Liver (tissue), 9 donors: ENCODE measurements around the gene LPP. TPM values are rescaled to one million over a fixed set of nuclear protein-coding genes. Genes with fewer than 3 reads are reported as not detected.

Experiments used
- DNase-seq: peaks from one replicate; pipeline ENCODE4 v3.0.0-alpha.2; 2017; ENCODE audit warnings: low spot score
- H3K27ac ChIP-seq, 2 donors: one replicate each; pipeline ENCODE4 v1.7.0; 2013; ENCODE audit warnings: inconsistent platforms in 2 of 2, low read length in 2 of 2, control low read depth in 1 of 2, low read depth in 1 of 2, mild to moderate bottlenecking in 1 of 2
- H3K27me3 ChIP-seq, 4 donors: one replicate each; pipeline versions ENCODE4 v1.6.1 to v1.7.0; 2013; ENCODE audit warnings: low read length in 3 of 4, inconsistent platforms in 1 of 4, mild to moderate bottlenecking in 1 of 4, moderate library complexity in 1 of 4; ENCODE audit not compliant: control insufficient read depth in 4 of 4, insufficient read depth in 4 of 4
- H3K36me3 ChIP-seq, 4 donors: one replicate each; pipeline versions ENCODE4 v1.6.1 to v1.7.0; 2013; ENCODE audit warnings: low read length in 3 of 4, mild to moderate bottlenecking in 3 of 4, low read depth in 1 of 4, moderate library complexity in 1 of 4; ENCODE audit not compliant: control insufficient read depth in 4 of 4, insufficient read depth in 3 of 4
- H3K4me1 ChIP-seq, 4 donors: one replicate each; pipeline versions ENCODE4 v1.6.1 to v1.7.0; 2013; ENCODE audit warnings: low read length in 3 of 4, mild to moderate bottlenecking in 3 of 4, moderate library complexity in 1 of 4; ENCODE audit not compliant: control insufficient read depth in 4 of 4, insufficient read depth in 4 of 4
- H3K4me3 ChIP-seq, 3 donors: one replicate each; pipeline versions ENCODE4 v1.6.1 to v1.7.0; 2013; ENCODE audit warnings: low read length in 3 of 3, control low read depth in 1 of 3, low read depth in 1 of 3, mild to moderate bottlenecking in 1 of 3
- H3K9ac ChIP-seq, 2 donors: one replicate each; pipeline ENCODE4 v1.7.0; 2013; ENCODE audit warnings: low read length in 2 of 2, mild to moderate bottlenecking in 2 of 2, moderate library complexity in 2 of 2, control low read depth in 1 of 2, low read depth in 1 of 2
- H3K9me3 ChIP-seq, 4 donors: one replicate each; pipeline versions ENCODE4 v1.6.1 to v1.7.0; 2013; ENCODE audit warnings: low read length in 3 of 4; ENCODE audit not compliant: control insufficient read depth in 4 of 4
- ATF3 ChIP-seq: IDR thresholded peaks from 2 replicates; pipeline ENCODE4 v1.6.1; 2016; ENCODE audit warnings: antibody characterized with exemption
- EGR1 ChIP-seq, 2 donors: IDR thresholded peaks; 2 replicates each; pipeline ENCODE4 v1.6.1; 2016 to 2018; ENCODE audit warnings: antibody characterized with exemption in 2 of 2, low read depth in 2 of 2
- FOXA1 ChIP-seq: IDR thresholded peaks from 2 replicates; pipeline ENCODE4 v1.6.1; 2016; ENCODE audit warnings: antibody characterized with exemption
- FOXA2 ChIP-seq: IDR thresholded peaks from 2 replicates; pipeline ENCODE4 v1.6.1; 2016; ENCODE audit warnings: antibody characterized with exemption
- GABPA ChIP-seq, 2 donors: IDR thresholded peaks in 1 of 2; conservative IDR thresholded peaks in 1 of 2; 2 replicates each; pipeline ENCODE4 v1.6.1; 2016; ENCODE audit warnings: antibody characterized with exemption in 2 of 2, mild to moderate bottlenecking in 1 of 2, moderate library complexity in 1 of 2
- HNF4A ChIP-seq, 2 donors: conservative IDR thresholded peaks; 2 replicates each; pipeline ENCODE4 v1.6.1; 2016; ENCODE audit warnings: antibody characterized with exemption in 2 of 2, mild to moderate bottlenecking in 2 of 2
- JUND ChIP-seq, 2 donors: IDR thresholded peaks; 2 replicates each; pipeline ENCODE4 v1.6.1; 2016; ENCODE audit warnings: antibody characterized with exemption in 2 of 2
- NR2F2 ChIP-seq: IDR thresholded peaks from 2 replicates; pipeline ENCODE4 v1.6.1; 2016; ENCODE audit warnings: antibody characterized with exemption
- REST ChIP-seq: IDR thresholded peaks from 2 replicates; pipeline ENCODE4 v1.6.1; 2016; ENCODE audit warnings: antibody characterized with exemption, mild to moderate bottlenecking
- RXRA ChIP-seq, 2 donors: IDR thresholded peaks; 2 replicates each; pipeline ENCODE4 v1.6.1; 2017 to 2018; ENCODE audit warnings: antibody characterized with exemption in 2 of 2, mild to moderate bottlenecking in 1 of 2
- SP1 ChIP-seq: IDR thresholded peaks from 2 replicates; pipeline ENCODE4 v1.6.1; 2018; ENCODE audit warnings: antibody characterized with exemption, mild to moderate bottlenecking
- TAF1 ChIP-seq: conservative IDR thresholded peaks from 2 replicates; pipeline ENCODE4 v1.6.1; 2016; ENCODE audit warnings: antibody characterized with exemption, mild to moderate bottlenecking
- YY1 ChIP-seq: IDR thresholded peaks from 2 replicates; pipeline ENCODE4 v1.6.1; 2016; ENCODE audit warnings: antibody characterized with exemption, mild to moderate bottlenecking
- ZBTB33 ChIP-seq: IDR thresholded peaks from 2 replicates; pipeline ENCODE4 v1.6.1; 2016; ENCODE audit warnings: antibody characterized with exemption
- WGBS: extraction: QIAGEN DNeasy Blood & Tissue Kit; methylation state at CpG from one replicate; pipeline ENCODE4 v1.1.7; 2013; 5-methylcytosine and 5-hydroxymethylcytosine counted together
- polyA plus RNA-seq, 2 donors: library from polyadenylated mRNA; stranded (reverse) in 1 of 2; unstranded in 1 of 2; fragments of 200-250 nt in 1 of 2; fragments of >200 nt in 1 of 2; fragmentation: Nextera tagmentation in 1 of 2; extraction: Ambion mirVana in 1 of 2; gene quantifications; one replicate each; pipeline versions ENCODE4 v1.2.1 to v1.2.3, GENCODE V29; 2013 to 2015
- total RNA-seq, 2 donors: library from RNA; depleted of rRNA; stranded (reverse); fragments of >200 nt; gene quantifications; one replicate each; pipeline ENCODE4 v1.2.3, GENCODE V29; 2014
- TF ChIP-seq, protein P1 (sequence below): IDR thresholded peaks from 2 replicates; pipeline ENCODE4 v1.6.1; 2016; ENCODE audit warnings: antibody characterized with exemption
- TF ChIP-seq, protein P2 (sequence below): fragments of 150-350 bp; IDR thresholded peaks from 2 replicates; pipeline ENCODE4 v1.5.1; 2017; ENCODE audit warnings: improper control_type of control experiment, low read depth, low read length; ENCODE audit not compliant: missing input control
- donor health status: healthy.
- donor health status: healthy.
- donor health status: healthy.
- donor health status: healthy.
- donor health status: healthy.

The LPP gene
- total and polyA plus RNA-seq, 4 donors = 3.3 to 53.7 (median 28.2) TPM

- 40% methylated on average over 1 of the region's 1 CpG for WGBS
- TF ChIP-seq, protein P1, sequence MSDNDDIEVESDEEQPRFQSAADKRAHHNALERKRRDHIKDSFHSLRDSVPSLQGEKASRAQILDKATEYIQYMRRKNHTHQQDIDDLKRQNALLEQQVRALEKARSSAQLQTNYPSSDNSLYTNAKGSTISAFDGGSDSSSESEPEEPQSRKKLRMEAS = peak; percentile 47
- TF ChIP-seq HNF4A (conservative IDR thresholded peaks at IDR 0.05) (peak; percentile 36 to 37), ZBTB33 (no peak), TAF1 (peak; percentile 39), SP1 (peak; percentile 30), NR2F2 (no peak), EGR1 (IDR thresholded peaks at IDR 0.05; ENCODE audit: low read depth in 2 of 2) (peak in 1 of 2 donors; percentile 15), FOXA1 (no peak), FOXA2 (peak; percentile 37), RXRA (IDR thresholded peaks at IDR 0.05) (peak in 1 of 2 donors; percentile 36), YY1 (no peak), REST (no peak), GABPA (IDR thresholded peaks at IDR 0.05 in 1 of 2, conservative IDR thresholded peaks at IDR 0.05 in 1 of 2) (no peak), ATF3 (no peak), JUND (IDR thresholded peaks at IDR 0.05) (no peak)
- TF ChIP-seq, protein P2, sequence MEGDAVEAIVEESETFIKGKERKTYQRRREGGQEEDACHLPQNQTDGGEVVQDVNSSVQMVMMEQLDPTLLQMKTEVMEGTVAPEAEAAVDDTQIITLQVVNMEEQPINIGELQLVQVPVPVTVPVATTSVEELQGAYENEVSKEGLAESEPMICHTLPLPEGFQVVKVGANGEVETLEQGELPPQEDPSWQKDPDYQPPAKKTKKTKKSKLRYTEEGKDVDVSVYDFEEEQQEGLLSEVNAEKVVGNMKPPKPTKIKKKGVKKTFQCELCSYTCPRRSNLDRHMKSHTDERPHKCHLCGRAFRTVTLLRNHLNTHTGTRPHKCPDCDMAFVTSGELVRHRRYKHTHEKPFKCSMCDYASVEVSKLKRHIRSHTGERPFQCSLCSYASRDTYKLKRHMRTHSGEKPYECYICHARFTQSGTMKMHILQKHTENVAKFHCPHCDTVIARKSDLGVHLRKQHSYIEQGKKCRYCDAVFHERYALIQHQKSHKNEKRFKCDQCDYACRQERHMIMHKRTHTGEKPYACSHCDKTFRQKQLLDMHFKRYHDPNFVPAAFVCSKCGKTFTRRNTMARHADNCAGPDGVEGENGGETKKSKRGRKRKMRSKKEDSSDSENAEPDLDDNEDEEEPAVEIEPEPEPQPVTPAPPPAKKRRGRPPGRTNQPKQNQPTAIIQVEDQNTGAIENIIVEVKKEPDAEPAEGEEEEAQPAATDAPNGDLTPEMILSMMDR = no peak
- Histone ChIP-seq H3K4me1 (peaks cover 15 to 42% (median 28%) of the 10 kb centered on the region in 4 donors), H3K27me3 (no peaks in the 10 kb centered on the region), H3K27ac (peak overlapping the region in 1 of 2 donors; percentile 29), H3K9me3 (no peaks in the 10 kb centered on the region), H3K9ac (no peak overlapping the region), H3K36me3 (no peaks in the 10 kb centered on the region), H3K4me3 (no peak overlapping the region)
- no peak for DNase-seq
These were observed 624.3 kb downstream of the LPP start for GRCh38 chr3:188778091-188778852.
